ENCODE results near the gene STRA8.

DNA sequence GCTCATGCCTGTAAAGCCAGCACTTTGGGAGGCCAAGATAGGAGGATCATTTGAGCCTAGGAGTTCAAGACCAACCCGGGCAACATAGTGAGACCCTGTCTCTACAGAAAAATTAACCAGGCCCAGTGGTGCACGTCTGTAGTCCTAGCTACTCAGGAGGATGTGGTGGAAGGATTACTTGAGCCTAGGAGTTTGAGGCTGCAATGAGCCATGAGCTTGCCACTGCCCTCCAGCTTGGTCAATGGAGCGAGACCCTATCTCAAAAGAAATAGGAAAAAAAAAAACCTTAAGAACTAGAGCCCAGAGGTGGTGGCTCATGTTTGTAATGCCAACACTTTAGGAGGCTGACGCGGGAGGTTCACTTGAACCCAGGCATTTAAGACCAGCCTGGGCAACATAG, 2.2 kb downstream of the STRA8 start:
- TF ChIP-seq, protein P1, sequence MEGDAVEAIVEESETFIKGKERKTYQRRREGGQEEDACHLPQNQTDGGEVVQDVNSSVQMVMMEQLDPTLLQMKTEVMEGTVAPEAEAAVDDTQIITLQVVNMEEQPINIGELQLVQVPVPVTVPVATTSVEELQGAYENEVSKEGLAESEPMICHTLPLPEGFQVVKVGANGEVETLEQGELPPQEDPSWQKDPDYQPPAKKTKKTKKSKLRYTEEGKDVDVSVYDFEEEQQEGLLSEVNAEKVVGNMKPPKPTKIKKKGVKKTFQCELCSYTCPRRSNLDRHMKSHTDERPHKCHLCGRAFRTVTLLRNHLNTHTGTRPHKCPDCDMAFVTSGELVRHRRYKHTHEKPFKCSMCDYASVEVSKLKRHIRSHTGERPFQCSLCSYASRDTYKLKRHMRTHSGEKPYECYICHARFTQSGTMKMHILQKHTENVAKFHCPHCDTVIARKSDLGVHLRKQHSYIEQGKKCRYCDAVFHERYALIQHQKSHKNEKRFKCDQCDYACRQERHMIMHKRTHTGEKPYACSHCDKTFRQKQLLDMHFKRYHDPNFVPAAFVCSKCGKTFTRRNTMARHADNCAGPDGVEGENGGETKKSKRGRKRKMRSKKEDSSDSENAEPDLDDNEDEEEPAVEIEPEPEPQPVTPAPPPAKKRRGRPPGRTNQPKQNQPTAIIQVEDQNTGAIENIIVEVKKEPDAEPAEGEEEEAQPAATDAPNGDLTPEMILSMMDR (conservative IDR thresholded peaks at IDR 0.05 in 1 of 2, IDR thresholded peaks at IDR 0.05 in 1 of 2; ENCODE audit: extremely low read depth in 1 of 2, insufficient read depth in 1 of 2, low read depth in 1 of 2, low read length in 2 of 2) = no peak
- no peak for TF ChIP-seq EZH2 (IDR thresholded peaks at IDR 0.05; ENCODE audit: borderline replicate concordance, low read length)
